Loucy (cell line): ENCODE data around the gene EBF3.

ENCODE experiments used
- H2AFZ ChIP-seq: fragments of 200-600 bp; sonication (generic); 2 replicates; pipeline ENCODE4 v1.6.0; 2016; ENCODE audit warnings: antibody characterized with exemption, mild to moderate bottlenecking, low read length, moderate library complexity
- H3F3A ChIP-seq: fragments of 200-600 bp; 2 replicates; pipeline ENCODE4 v1.6.0; 2016; ENCODE audit warnings: antibody characterized with exemption, low read depth, mild to moderate bottlenecking
- H3K27me3 ChIP-seq: fragments of 200-600 bp; sonication (generic); 2 replicates; pipeline ENCODE4 v1.6.1; 2014; ENCODE audit warnings: low read length, mild to moderate bottlenecking; ENCODE audit not compliant: insufficient read depth, poor library complexity, severe bottlenecking
- H3K36me3 ChIP-seq: fragments of 200-600 bp; sonication (generic); 2 replicates; pipeline ENCODE4 v1.6.1; 2016; ENCODE audit warnings: low read length; ENCODE audit not compliant: insufficient read depth
- H3K4me1 ChIP-seq: fragments of 200-600 bp; sonication (generic); 2 replicates; pipeline ENCODE4 v1.5.1; 2014; ENCODE audit warnings: low read length, mild to moderate bottlenecking; ENCODE audit not compliant: insufficient read depth, poor library complexity, severe bottlenecking
- H3K4me2 ChIP-seq: fragments of 200-600 bp; sonication (generic); 2 replicates; pipeline ENCODE4 v1.6.0; 2014; ENCODE audit warnings: antibody characterized with exemption, low read length, low read depth, mild to moderate bottlenecking; ENCODE audit not compliant: poor library complexity, severe bottlenecking
- H3K4me3 ChIP-seq: fragments of 200-600 bp; sonication (generic); 2 replicates; pipeline ENCODE4 v1.5.1; 2014; ENCODE audit warnings: low read length, mild to moderate bottlenecking, mixed read lengths; ENCODE audit not compliant: poor library complexity, severe bottlenecking
- H3K79me2 ChIP-seq: fragments of 200-600 bp; sonication (generic); 2 replicates; pipeline ENCODE4 v1.6.1; 2014; ENCODE audit warnings: low read length; ENCODE audit not compliant: insufficient read depth
- H3K9ac ChIP-seq: fragments of 200-600 bp; sonication (generic); 2 replicates; pipeline ENCODE4 v1.6.0; 2014; ENCODE audit warnings: mild to moderate bottlenecking, low read depth, low read length, moderate library complexity; ENCODE audit not compliant: poor library complexity, severe bottlenecking
- H3K9me2 ChIP-seq: fragments of 200-600 bp; sonication (generic); replicated peaks from 2 replicates; pipeline ENCODE4 v1.6.1; 2016; ENCODE audit warnings: low read depth, low read length, mixed read lengths
- H3K9me3 ChIP-seq: fragments of 200-600 bp; sonication (generic); 2 replicates; pipeline ENCODE4 v1.6.1; 2014; ENCODE audit warnings: mild to moderate bottlenecking, antibody characterized with exemption, low read length, low read depth; ENCODE audit not compliant: insufficient read depth
- H4K20me1 ChIP-seq: fragments of 200-600 bp; sonication (generic); 2 replicates; pipeline ENCODE4 v1.6.0; 2014; ENCODE audit warnings: antibody characterized with exemption, low read length, mild to moderate bottlenecking; ENCODE audit not compliant: insufficient read depth, poor library complexity, severe bottlenecking
- EZH2phosphoT487 ChIP-seq: fragments of 200-600 bp; IDR thresholded peaks from 2 replicates; pipeline ENCODE4 v1.6.1; 2018; ENCODE audit warnings: antibody characterized with exemption, mild to moderate bottlenecking, moderate library complexity, borderline replicate concordance
- TF ChIP-seq, protein P1 (sequence below): fragments of 200-600 bp; sonication (generic); conservative IDR thresholded peaks from 2 replicates; pipeline ENCODE4 v1.5.1; 2014; ENCODE audit warnings: mild to moderate bottlenecking, antibody characterized with exemption, low read length

EBF3 gene

DNA sequence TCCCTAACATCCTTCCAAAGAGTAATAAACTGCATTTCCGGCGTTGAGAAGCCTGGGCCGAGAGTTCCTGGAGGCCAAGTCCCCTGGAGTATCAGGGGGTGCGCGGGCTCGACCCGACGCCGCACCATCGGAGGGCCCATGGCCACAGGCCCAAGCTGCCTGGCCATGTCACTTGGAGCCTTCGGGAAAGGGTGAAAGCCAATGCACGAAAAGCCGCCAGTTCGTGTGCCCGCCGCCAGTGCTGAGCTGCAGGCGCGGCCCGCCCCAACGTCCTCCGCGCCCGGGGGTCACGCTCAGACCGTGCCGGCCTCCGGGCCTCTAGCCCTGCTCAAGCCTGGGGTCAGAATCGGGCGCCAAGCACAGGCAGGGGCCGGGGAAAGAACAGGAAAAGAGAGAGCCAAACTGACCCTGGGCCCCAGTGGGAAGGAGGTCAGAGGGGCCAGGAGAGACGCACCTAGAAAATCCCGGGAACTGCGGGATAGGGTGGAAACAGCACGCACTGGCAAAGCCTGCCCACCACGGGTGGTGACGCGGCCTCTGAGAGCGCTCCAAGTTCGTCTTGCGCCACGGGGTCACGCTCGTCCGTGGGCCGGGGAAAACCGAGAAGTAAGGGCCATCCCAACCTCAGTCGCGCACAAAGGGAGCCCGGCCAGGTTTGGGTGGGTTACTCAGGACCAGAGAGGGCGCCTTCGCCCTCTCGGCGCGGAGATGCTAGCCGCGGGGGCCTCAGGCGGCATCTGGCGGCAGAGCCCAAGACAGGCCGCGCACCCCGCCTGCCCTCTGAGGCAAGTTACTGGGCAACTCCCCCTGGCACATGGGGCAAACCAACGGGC lies 4.2 kb upstream of the EBF3 start:
- Histone ChIP-seq H4K20me1 (no peaks in the 10 kb centered on the region), H3K27me3 (no peaks in the 10 kb centered on the region), H2AFZ (no peak overlapping the region), H3K4me1 (no peaks in the 10 kb centered on the region), H3K9me2 (no peaks in the 10 kb centered on the region), H3K4me2 (no peak overlapping the region), H3K4me3 (no peak overlapping the region), H3K9ac (no peak overlapping the region), H3K79me2 (no peaks in the 10 kb centered on the region), H3K9me3 (no peaks in the 10 kb centered on the region), H3K36me3 (no peaks in the 10 kb centered on the region), H3F3A (no peaks in the 10 kb centered on the region)
- no peak for TF ChIP-seq EZH2phosphoT487
- TF ChIP-seq, protein P1, sequence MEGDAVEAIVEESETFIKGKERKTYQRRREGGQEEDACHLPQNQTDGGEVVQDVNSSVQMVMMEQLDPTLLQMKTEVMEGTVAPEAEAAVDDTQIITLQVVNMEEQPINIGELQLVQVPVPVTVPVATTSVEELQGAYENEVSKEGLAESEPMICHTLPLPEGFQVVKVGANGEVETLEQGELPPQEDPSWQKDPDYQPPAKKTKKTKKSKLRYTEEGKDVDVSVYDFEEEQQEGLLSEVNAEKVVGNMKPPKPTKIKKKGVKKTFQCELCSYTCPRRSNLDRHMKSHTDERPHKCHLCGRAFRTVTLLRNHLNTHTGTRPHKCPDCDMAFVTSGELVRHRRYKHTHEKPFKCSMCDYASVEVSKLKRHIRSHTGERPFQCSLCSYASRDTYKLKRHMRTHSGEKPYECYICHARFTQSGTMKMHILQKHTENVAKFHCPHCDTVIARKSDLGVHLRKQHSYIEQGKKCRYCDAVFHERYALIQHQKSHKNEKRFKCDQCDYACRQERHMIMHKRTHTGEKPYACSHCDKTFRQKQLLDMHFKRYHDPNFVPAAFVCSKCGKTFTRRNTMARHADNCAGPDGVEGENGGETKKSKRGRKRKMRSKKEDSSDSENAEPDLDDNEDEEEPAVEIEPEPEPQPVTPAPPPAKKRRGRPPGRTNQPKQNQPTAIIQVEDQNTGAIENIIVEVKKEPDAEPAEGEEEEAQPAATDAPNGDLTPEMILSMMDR: no peak

DNA sequence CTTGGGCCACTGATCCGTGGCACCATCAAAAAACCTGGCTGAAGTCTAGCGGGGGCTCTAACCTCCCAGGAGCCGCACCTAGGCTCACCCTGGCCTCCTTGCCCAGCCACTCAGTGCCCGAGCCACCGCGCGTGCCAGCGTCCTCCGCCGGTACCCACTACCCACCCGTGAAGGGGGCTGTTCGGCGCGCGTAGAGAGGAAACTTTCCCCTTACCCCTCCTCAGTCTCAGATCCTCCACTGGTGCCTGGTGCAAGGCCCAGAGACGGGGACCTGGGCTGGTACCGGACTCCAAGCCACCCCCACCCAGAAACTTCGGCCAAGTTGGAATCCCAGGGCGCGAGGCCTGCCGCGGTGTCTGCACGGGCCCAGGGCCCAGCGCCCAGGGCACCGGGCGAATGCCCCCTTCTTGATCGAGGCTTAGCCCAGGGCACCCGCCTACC lies 3.5 kb upstream of the EBF3 start:
- Histone ChIP-seq H3K4me1 (no peaks in the 10 kb centered on the region), H3K4me2 (no peak overlapping the region), H3K4me3 (no peak overlapping the region), H3K27me3 (no peaks in the 10 kb centered on the region), H4K20me1 (no peaks in the 10 kb centered on the region), H3K9me2 (no peaks in the 10 kb centered on the region), H3K9me3 (no peaks in the 10 kb centered on the region), H3K79me2 (no peaks in the 10 kb centered on the region), H3K36me3 (no peaks in the 10 kb centered on the region), H2AFZ (no peak overlapping the region), H3K9ac (no peak overlapping the region), H3F3A (no peaks in the 10 kb centered on the region)
- TF ChIP-seq EZH2phosphoT487: no peak
- TF ChIP-seq, protein P1: no peak

DNA sequence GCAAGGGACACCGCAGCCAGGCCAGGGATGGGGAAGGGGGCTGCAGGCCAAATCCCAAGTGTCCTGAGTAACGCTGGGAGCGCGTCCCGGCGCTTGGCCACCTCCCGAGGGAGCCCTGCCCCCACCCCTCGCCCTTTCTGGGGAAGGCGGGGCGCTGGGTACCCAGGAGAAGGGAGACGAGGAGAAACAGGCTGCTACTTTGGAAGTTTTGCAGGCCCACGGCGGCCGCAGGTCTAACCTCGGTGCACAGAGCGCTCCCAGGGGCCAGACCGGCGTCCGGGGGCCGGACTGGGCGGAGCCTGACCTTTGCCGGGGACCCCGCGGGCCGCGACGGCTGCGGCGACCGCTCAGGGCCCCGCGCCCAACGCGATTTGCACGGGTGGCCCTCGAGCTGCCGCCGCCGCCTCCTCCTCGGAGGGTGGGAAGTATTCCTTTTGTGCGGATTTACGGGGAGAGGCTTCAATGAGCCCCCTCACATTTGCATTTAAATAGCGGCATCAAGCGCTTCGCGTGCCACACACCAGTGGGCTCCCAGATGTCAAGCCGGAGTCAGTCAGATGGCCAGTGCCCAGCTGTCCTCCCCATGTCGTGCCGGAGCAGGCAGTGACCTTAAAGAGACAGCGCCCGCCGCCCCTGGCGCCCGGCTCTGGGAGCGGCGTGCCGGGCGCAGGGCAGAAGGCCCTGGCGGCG lies 3.0 kb upstream of the EBF3 start:
- Histone ChIP-seq H3K79me2 (no peaks in the 10 kb centered on the region), H2AFZ (no peak overlapping the region), H4K20me1 (no peaks in the 10 kb centered on the region), H3K36me3 (no peaks in the 10 kb centered on the region), H3K27me3 (no peaks in the 10 kb centered on the region), H3K4me2 (no peak overlapping the region), H3K9me2 (no peaks in the 10 kb centered on the region), H3F3A (no peaks in the 10 kb centered on the region), H3K4me3 (no peak overlapping the region), H3K4me1 (no peaks in the 10 kb centered on the region), H3K9ac (no peak overlapping the region), H3K9me3 (no peaks in the 10 kb centered on the region)
- TF ChIP-seq, protein P1: no peak
- no peak for TF ChIP-seq EZH2phosphoT487
